Measurements from ENCODE around the gene ACSL1. TPM values are rescaled to one million over a fixed set of nuclear protein-coding genes. Genes with fewer than 3 reads are reported as not detected.

The ACSL1 gene
- polyA plus RNA-seq, 1 experiment: 8.1 TPM

DNA sequence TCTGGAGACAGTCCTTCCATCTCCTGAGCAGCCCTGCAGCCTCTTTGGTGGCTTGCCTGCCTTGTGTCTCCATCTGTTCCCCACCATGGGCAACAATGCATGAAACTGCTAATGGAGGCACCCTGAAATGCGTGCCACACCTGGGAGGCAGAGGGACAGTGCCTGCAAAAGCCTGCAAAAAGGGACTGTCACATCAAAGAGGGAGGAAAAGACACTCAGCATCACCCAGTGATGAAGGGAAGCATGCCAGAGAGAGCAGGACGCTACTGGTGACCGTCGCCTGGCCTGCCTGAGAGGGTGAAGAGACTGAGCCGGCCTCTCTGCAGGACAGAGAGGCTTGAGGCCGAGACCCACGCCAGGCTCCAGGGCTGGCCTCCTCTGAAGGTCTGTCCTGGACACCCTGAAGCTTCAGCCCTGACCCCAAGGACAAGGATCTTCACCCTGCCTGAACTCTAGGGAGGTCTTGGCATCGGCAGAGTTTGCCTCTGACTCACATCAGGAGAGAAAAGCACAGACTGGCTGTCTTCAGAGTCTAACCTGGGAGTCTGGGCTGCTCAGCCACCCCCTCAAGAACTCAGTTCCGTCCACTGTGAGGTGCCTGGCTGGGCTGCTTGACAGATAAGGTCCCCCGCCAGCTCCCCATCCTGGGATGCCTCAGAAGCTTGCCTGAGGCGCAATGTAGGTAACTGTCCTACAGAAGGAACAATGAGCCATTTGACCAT, 8.1 kb downstream of the ACSL1 start:
- POLR2A ChIA-PET: no interaction called here

DNA sequence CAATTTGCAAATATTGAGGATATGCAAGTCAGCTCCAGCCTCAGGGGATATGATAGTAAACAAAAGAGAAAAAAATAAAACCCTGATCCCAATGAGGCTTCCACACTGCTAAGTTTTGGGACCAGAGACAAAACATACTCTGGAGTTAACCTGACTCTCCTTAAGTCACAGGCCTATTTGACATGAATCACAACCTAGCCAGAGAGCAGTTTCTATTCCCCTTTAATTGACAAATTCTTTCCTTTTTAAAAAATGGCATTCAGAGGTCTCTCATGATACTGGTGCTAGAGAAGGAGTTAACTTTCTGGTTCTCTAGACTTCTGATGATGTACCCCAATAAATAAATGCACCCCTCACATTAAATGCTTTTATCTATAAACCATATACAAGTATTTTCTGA, 8.8 kb downstream of the ACSL1 start:
- ChIA-PET POLR2A (no interaction called here), CTCF (no interaction called here)
- no peak for DNase-seq (ENCODE audit: low read depth)
- no peaks in the 10 kb centered on the region for H3K27me3 ChIP-seq (ENCODE audit: control insufficient read depth, insufficient read depth, low read length)
- TF ChIP-seq, protein P1, sequence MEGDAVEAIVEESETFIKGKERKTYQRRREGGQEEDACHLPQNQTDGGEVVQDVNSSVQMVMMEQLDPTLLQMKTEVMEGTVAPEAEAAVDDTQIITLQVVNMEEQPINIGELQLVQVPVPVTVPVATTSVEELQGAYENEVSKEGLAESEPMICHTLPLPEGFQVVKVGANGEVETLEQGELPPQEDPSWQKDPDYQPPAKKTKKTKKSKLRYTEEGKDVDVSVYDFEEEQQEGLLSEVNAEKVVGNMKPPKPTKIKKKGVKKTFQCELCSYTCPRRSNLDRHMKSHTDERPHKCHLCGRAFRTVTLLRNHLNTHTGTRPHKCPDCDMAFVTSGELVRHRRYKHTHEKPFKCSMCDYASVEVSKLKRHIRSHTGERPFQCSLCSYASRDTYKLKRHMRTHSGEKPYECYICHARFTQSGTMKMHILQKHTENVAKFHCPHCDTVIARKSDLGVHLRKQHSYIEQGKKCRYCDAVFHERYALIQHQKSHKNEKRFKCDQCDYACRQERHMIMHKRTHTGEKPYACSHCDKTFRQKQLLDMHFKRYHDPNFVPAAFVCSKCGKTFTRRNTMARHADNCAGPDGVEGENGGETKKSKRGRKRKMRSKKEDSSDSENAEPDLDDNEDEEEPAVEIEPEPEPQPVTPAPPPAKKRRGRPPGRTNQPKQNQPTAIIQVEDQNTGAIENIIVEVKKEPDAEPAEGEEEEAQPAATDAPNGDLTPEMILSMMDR (IDR thresholded peaks at IDR 0.05; ENCODE audit: insufficient read depth, low read depth, low read length): no peak
- H3K4me3 ChIP-seq (ENCODE audit: low read depth, low read length): no peak overlapping the region
- 0 out of 2 replicates have a peak, but pooled peaks cover 1% of the 10 kb centered on the region for H3K36me3 ChIP-seq (ENCODE audit: control insufficient read depth, insufficient read depth, low read length)

More for the DNA sequence above, 8.1 kb downstream of the ACSL1 start:
- H3K27me3 ChIP-seq (ENCODE audit: control insufficient read depth, insufficient read depth, low read length): no peaks in the 10 kb centered on the region
- CTCF ChIA-PET: interaction anchor here (0.6 kb wide), 1 partner anchor 27 kb away, joined by 3 read pairs; no protein-coding TSS in a partner anchor
- 0 out of 2 replicates have a peak, but pooled peaks cover 1% of the 10 kb centered on the region for H3K36me3 ChIP-seq (ENCODE audit: control insufficient read depth, insufficient read depth, low read length)
- TF ChIP-seq, protein P1 (IDR thresholded peaks at IDR 0.05; ENCODE audit: insufficient read depth, low read depth, low read length): no peak
- no peak overlapping the region for H3K4me3 ChIP-seq (ENCODE audit: low read depth, low read length)
- no peak for DNase-seq (ENCODE audit: low read depth)

DNA sequence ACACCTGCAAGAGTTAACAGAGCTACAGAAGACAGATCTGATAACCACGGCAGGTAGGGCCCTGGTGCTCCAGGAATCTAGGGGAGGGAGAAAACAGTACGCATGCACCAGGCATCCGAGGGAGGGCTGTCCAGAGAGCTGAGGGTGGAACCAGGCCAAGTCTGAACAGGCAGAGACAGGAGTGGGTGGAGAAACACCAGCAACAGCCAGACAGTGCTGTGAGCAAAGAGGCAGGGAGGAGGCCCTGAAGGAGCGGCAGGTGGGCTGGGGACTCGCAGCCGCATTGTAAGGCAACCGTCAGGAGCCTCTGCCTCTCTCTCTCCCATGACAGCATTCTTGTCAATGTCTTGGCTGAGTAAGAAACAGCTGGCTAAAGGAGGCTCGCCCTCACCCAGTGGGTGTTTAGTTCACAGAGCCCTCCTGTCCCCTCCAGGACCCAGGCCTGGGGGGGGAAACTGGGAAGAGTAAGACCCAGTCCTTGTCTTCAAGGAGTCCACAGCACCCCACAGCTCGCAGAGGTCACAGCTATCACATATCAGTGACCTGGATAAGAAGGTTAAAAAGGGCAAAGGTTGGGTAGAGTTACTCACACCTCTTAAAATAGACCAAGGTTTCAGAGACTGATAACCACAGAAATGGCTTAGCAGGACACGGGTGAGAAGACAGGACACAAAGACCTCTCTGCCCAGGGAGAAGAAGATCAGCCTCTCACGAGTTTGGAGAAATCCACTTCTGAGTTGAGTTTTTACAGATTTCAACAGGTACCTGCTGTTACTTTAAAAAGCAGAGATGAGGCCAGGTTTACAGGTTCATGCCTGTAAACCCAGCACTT, 10.5 kb downstream of the ACSL1 start:
- ChIA-PET POLR2A (no interaction called here), CTCF (interaction anchor here (0.5 to 1.4 kb wide), 3 partner anchors 10 to 563 kb away, joined by 3 to 5 read pairs (median 4); partner anchors contain the start of gene ACSL1)
- Histone ChIP-seq H3K36me3 (ENCODE audit: control insufficient read depth, insufficient read depth, low read length) (0 out of 2 replicates have a peak, but pooled peaks cover 1% of the 10 kb centered on the region), H3K27me3 (ENCODE audit: control insufficient read depth, insufficient read depth, low read length) (no peaks in the 10 kb centered on the region), H3K4me3 (ENCODE audit: low read depth, low read length) (no peak overlapping the region)
- no peak for DNase-seq (ENCODE audit: low read depth)
- TF ChIP-seq, protein P1 (IDR thresholded peaks at IDR 0.05; ENCODE audit: insufficient read depth, low read depth, low read length): no peak

DNA sequence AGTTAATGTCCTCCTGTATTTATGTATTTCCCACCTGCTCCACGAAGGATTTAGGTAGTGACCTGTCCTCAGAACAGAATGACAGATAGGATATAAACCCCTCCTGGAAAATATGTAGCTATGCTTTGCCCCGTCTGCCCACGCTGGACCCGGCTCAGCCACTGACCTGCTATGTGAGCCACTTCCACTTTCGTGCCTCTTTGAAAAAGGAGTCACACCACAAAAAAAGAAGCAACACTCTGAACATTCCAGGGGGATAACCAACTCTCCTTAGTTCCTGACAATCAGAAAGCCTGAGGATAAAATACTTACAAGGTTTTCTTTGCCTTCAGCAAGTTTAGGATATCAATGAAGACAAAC, 11.1 kb downstream of the ACSL1 start:
- no peak for DNase-seq (ENCODE audit: low read depth)
- 0 out of 2 replicates have a peak, but pooled peaks cover 1% of the 10 kb centered on the region for H3K36me3 ChIP-seq (ENCODE audit: control insufficient read depth, insufficient read depth, low read length)
- CTCF ChIA-PET: interaction anchor here (0.8 to 2.0 kb wide), 3 partner anchors 8 to 563 kb away, joined by 4 to 5 read pairs (median 4); partner anchors contain the start of gene ACSL1
- POLR2A ChIA-PET: interaction anchor here (0.6 kb wide), 1 partner anchor 1416 kb away, joined by 4 read pairs; no protein-coding TSS in a partner anchor
- no peak overlapping the region for H3K4me3 ChIP-seq (ENCODE audit: low read depth, low read length)
- H3K27me3 ChIP-seq (ENCODE audit: control insufficient read depth, insufficient read depth, low read length): no peaks in the 10 kb centered on the region
- TF ChIP-seq, protein P1 (IDR thresholded peaks at IDR 0.05; ENCODE audit: insufficient read depth, low read depth, low read length): no peak

Measured in BJ (cell line).